Activated T-cell treated with anti-CD3 and anti-CD28 coated beads, Interleukin-2, amount 50 U/mL, for 24 hours (primary cell): ENCODE data around the gene MYRIP.
"Not testable (repeated sequence)": the region's sequence is repeated elsewhere in the genome, so short reads cannot be mapped to it uniquely, and the experiment has no call there.

Experiments used
- DNase-seq: peaks from one replicate; pipeline ENCODE4 v3.0.0-alpha.2; 2020
- H3K27ac Mint-ChIP-seq: 2 replicates; pipeline ENCODE4 v1.8.0; 2020; ENCODE audit warnings: mild to moderate bottlenecking, mixed read lengths
- H3K27me3 Mint-ChIP-seq: 2 replicates; pipeline ENCODE4 v1.8.0; 2020; ENCODE audit warnings: mixed read lengths
- H3K36me3 Mint-ChIP-seq: 2 replicates; pipeline ENCODE4 v1.8.0; 2020; ENCODE audit warnings: low read depth, mixed read lengths
- H3K4me1 Mint-ChIP-seq: 2 replicates; pipeline ENCODE4 v1.8.0; 2020; ENCODE audit warnings: low read depth, mixed read lengths
- H3K4me3 Mint-ChIP-seq: 2 replicates; pipeline ENCODE4 v1.8.0; 2020; ENCODE audit warnings: mild to moderate bottlenecking, moderate library complexity, mixed read lengths
- H3K9me3 Mint-ChIP-seq: 2 replicates; pipeline ENCODE4 v1.8.0; 2020; ENCODE audit warnings: mixed read lengths

The MYRIP gene

DNA sequence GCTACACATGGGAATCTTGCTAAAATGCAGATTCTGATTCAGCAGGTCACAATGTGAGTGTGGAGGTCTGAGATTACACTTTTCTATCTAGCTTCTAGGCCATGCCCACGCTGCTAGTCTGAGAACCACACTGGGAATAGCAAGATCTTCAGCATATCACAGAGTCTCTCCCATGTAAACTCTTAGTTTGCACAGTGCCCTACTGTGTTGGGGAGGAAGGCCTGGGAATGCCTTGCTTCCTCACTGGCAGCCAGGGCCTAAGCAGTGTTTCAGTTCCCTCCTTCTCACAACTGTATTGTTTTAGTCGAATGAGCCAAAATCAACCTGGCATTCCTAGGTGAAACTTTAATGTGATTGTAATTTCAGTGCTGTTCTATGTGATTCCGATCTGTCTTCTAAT, 320.1 kb downstream of the MYRIP start:
- no peak for DNase-seq
- Mint-ChIP-seq H3K27me3 (peaks cover 12% of the 10 kb centered on the region), H3K4me3 (no peak overlapping the region), H3K9me3 (peaks cover 11% of the 10 kb centered on the region), H3K4me1 (no peaks in the 10 kb centered on the region), H3K27ac (no peak overlapping the region), H3K36me3 (no peaks in the 10 kb centered on the region)

- no peak overlapping the region for H3K27ac Mint-ChIP-seq
- no peaks in the 10 kb centered on the region for H3K36me3 Mint-ChIP-seq
- DNase-seq, result no peak
- no peak overlapping the region for H3K4me3 Mint-ChIP-seq
- H3K4me1 Mint-ChIP-seq, result no peaks in the 10 kb centered on the region
- peaks cover 12% of the 10 kb centered on the region for H3K27me3 Mint-ChIP-seq
- H3K9me3 Mint-ChIP-seq, result peaks cover 11% of the 10 kb centered on the region
These were observed 320.6 kb downstream of the MYRIP start for GRCh38 chr3:40129981-40130380.

- Mint-ChIP-seq H3K27ac (no peak overlapping the region), H3K27me3 (peaks cover 13% of the 10 kb centered on the region), H3K9me3 (peaks cover 11% of the 10 kb centered on the region), H3K4me3 (no peak overlapping the region), H3K4me1 (no peaks in the 10 kb centered on the region), H3K36me3 (no peaks in the 10 kb centered on the region)
- no peak for DNase-seq
These were observed 321.3 kb downstream of the MYRIP start for GRCh38 chr3:40130721-40131120.

- H3K4me1 Mint-ChIP-seq, DNase-seq, H3K36me3 Mint-ChIP-seq, H3K27ac Mint-ChIP-seq, H3K4me3 Mint-ChIP-seq: not testable (repeated sequence)
- H3K9me3 Mint-ChIP-seq, result peaks cover 14% of the 10 kb centered on the region
- H3K27me3 Mint-ChIP-seq, result peaks cover 15% of the 10 kb centered on the region
These were observed 324.6 kb downstream of the MYRIP start for GRCh38 chr3:40133886-40134575.

DNA sequence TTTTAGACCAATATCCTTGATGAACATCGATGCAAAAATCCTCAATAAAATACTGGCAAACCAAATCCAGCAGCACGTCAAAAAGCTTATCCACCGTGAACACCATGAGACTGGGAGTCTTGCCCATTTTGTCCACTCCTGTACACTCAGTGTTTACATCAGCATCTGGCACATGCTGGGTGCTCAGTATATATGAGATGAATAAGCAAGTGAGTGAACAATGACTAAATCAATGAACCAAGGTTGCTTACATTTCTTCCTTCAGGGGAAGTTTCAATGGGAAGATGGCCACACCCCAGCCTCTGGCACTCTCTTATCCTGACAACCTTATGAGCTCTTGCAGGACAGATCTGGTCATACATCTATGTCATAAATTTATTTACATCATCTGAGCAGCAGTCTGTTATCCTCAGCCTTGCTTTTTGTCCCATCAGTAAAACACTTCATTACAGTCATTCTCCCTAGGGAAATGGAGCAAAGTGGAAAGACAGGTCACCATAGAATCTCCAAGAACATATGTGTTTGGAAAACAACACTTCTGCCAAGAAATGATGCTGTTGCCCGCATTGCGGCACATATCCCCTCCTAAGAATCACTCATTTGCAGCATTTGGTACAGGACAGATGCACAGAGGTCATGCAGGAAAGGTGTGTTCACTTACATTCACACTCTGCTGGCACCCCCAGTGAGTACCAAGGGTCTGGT, 328.3 kb downstream of the MYRIP start:
- no peak overlapping the region for H3K4me3 Mint-ChIP-seq
- H3K36me3 Mint-ChIP-seq, result no peaks in the 10 kb centered on the region

DNA sequence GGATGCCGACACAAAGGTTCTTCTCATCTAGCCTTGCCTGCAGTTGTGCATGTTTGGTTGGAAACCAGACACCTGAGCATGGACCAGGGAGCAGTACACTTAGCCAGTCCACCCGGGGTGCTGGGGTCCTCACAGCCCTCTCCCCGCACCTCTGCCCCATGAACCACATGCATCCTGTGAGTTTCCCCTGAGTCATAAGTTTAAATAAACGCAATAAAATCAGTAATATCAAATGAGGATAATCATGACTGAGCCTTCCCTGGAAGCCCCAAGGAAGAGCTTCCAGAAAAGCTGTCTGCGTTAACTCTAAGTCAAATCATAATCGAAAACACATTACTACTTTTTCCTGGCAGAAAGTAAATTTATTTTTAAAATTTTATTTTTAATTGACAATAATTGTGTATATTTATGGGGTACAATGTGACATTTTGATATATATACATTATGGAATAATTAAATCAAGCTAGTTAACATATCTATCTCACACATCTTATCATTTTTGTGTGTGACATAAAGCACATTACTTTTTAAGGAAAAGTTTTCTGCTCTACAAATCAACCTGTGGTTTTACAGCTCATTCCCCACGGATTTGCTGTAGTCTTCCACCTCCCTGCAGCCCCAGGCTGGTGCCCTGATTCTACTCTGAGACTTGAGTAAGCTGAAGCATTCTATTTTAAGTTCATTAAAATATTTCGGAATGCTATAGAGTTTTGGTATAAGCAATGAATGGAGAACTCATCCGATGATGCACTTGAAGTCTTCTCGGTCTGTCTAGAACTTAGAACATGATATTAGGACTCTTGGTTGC, 334.1 kb downstream of the MYRIP start:
- Mint-ChIP-seq H3K9me3 (peaks cover 6% of the 10 kb centered on the region), H3K36me3 (no peaks in the 10 kb centered on the region), H3K4me3 (no peak overlapping the region), H3K4me1 (no peaks in the 10 kb centered on the region), H3K27ac (no peak overlapping the region), H3K27me3 (peaks cover 15% of the 10 kb centered on the region)
- DNase-seq, result no peak

More for the DNA sequence above, 328.3 kb downstream of the MYRIP start:
- H3K27me3 Mint-ChIP-seq, result peaks cover 12% of the 10 kb centered on the region
- no peaks in the 10 kb centered on the region for H3K4me1 Mint-ChIP-seq
- peaks cover 21% of the 10 kb centered on the region for H3K9me3 Mint-ChIP-seq
- DNase-seq, result no peak
- no peak overlapping the region for H3K27ac Mint-ChIP-seq

- no peaks in the 10 kb centered on the region for H3K36me3 Mint-ChIP-seq
- H3K4me3 Mint-ChIP-seq, result no peak overlapping the region
- DNase-seq, result no peak
- H3K27me3 Mint-ChIP-seq, result peaks cover 15% of the 10 kb centered on the region
- no peak overlapping the region for H3K27ac Mint-ChIP-seq
- no peaks in the 10 kb centered on the region for H3K9me3 Mint-ChIP-seq
- H3K4me1 Mint-ChIP-seq, result no peaks in the 10 kb centered on the region
These were observed 339.4 kb downstream of the MYRIP start for GRCh38 chr3:40148827-40149226.

DNA sequence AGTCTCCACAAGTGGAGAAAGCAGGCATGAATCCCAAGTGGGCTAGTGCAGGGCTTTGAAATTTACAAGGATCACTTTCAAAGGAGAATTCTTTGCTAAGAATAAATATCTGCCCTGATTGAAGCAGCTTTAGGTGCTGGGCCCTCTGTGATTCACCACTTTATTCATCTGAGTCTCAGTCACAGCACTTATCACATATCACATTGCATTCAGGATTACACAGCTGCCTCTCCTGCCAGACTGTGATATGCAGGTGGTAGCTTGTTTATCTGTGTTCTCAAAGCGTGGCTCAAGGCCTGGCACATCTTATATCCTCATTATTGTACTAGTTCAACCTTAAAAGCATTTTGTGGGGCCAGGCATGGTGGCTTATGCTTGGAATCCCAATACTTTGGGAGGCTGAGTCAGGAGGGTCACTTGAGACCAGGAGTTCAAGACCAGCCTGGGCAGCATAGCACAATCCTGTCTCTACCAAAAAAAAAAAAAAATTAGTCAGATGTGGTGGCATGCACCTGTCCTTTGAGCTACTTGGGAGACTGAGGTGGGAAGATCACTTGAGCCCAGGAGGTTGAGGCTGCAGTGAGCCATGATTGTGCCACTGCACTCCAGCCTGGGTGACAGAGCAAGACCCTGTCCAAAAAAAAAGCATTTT, 343.2 kb downstream of the MYRIP start:
- Mint-ChIP-seq H3K27me3 (no peaks in the 10 kb centered on the region), H3K4me3 (no peak overlapping the region), H3K4me1 (no peaks in the 10 kb centered on the region), H3K36me3 (no peaks in the 10 kb centered on the region), H3K9me3 (no peaks in the 10 kb centered on the region), H3K27ac (no peak overlapping the region)
- DNase-seq, result no peak

DNA sequence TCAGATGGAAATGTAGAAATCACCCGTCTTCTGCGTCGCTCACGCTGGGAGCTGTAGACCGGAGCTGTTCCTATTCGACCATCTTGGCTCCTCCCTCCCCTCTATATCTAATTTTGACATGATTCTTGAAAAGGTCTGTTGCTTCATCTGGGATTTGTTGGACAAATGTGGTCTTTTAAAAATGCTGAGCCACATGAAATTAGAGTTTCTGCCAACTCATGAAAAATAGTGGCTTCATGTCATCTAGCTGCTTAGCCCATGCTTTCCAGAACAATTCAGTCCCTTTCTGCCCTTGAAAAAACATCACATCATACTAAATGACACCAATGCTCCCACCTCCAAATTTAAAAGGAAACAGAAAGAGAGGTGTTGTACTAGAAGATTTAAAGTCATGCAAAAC, 351.5 kb downstream of the MYRIP start:
- H3K4me3 Mint-ChIP-seq, result no peak overlapping the region
- no peaks in the 10 kb centered on the region for H3K36me3 Mint-ChIP-seq
- H3K27ac Mint-ChIP-seq, result no peak overlapping the region
- no peaks in the 10 kb centered on the region for H3K4me1 Mint-ChIP-seq
- H3K9me3 Mint-ChIP-seq, result peaks cover 15% of the 10 kb centered on the region
- DNase-seq, result no peak
- peaks cover 5% of the 10 kb centered on the region for H3K27me3 Mint-ChIP-seq

GRCh38 chr3:40162616-40163015, 353.2 kb downstream of the MYRIP start:
- H3K4me1 Mint-ChIP-seq, result no peaks in the 10 kb centered on the region
- H3K27ac Mint-ChIP-seq, result no peak overlapping the region
- no peaks in the 10 kb centered on the region for H3K36me3 Mint-ChIP-seq
- H3K4me3 Mint-ChIP-seq, result no peak overlapping the region
- no peak for DNase-seq
- H3K9me3 Mint-ChIP-seq, result peaks cover 15% of the 10 kb centered on the region
- peaks cover 5% of the 10 kb centered on the region for H3K27me3 Mint-ChIP-seq

DNA sequence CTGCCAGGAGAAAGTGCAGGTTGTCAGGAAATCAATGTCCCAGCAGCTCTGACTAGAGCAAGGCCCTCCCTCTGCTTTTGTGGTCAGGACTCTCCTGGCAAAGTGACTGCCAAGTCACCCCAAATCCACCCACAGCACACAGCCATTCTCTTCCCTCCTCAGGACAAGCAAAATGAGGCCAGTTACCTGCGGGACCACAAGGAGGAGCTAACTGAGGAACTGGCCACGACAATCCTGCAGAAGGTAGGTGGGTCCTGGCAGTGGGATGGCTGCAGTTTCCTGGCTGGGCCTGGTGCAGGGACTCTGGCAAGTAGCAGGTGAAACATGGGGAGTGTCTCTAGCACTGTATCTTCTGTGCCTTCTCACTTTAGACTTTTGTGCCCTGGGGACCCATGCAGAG, 357.6 kb downstream of the MYRIP start:
- no peaks in the 10 kb centered on the region for H3K9me3 Mint-ChIP-seq
- no peak for DNase-seq
- H3K4me3 Mint-ChIP-seq, result no peak overlapping the region
- peaks cover 2% of the 10 kb centered on the region for H3K4me1 Mint-ChIP-seq
- H3K27ac Mint-ChIP-seq, result no peak overlapping the region
- H3K27me3 Mint-ChIP-seq, result peaks cover 2% of the 10 kb centered on the region
- H3K36me3 Mint-ChIP-seq, result no peaks in the 10 kb centered on the region

- Mint-ChIP-seq H3K27ac (no peak overlapping the region), H3K9me3 (no peaks in the 10 kb centered on the region)
These were observed 358.5 kb downstream of the MYRIP start for GRCh38 chr3:40167958-40168357.

GRCh38 chr3:40169983-40170382, 360.6 kb downstream of the MYRIP start:
- H3K4me3 Mint-ChIP-seq, result no peak overlapping the region
- no peaks in the 10 kb centered on the region for H3K9me3 Mint-ChIP-seq
- no peaks in the 10 kb centered on the region for H3K36me3 Mint-ChIP-seq
- H3K27ac Mint-ChIP-seq, result no peak overlapping the region
- no peaks in the 10 kb centered on the region for H3K27me3 Mint-ChIP-seq
- DNase-seq, result no peak
- peaks cover 2% of the 10 kb centered on the region for H3K4me1 Mint-ChIP-seq

More at GRCh38 chr3:40167958-40168357, 358.5 kb downstream of the MYRIP start:
- DNase-seq, result no peak
- Mint-ChIP-seq H3K4me1 (peaks cover 2% of the 10 kb centered on the region), H3K36me3 (no peaks in the 10 kb centered on the region), H3K27me3 (peaks cover 2% of the 10 kb centered on the region), H3K4me3 (no peak overlapping the region)

DNA sequence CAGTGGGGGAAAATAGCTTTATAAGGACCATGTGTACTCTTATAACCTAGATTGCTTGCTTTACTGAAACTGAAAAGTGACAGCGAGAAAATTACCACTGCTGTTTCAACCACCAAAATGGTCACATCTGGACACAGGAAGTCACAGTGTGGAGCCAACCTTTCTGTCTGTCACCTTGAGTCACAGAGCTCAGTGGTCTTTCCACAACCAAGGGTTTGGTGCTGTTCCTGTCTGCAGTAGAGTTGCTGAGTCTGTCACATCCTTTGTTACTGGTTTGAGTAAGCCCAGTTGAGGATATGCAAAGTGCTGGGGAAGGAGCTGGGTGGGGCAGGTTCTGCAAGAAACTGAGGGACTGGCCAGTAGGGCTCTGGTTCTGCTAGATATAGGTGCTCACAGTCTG, 361.0 kb downstream of the MYRIP start:
- no peak for DNase-seq
- no peak overlapping the region for H3K27ac Mint-ChIP-seq
- H3K36me3 Mint-ChIP-seq, result no peaks in the 10 kb centered on the region

More for the DNA sequence above, 361.0 kb downstream of the MYRIP start:
- Mint-ChIP-seq H3K4me1 (peaks cover 2% of the 10 kb centered on the region), H3K27me3 (no peaks in the 10 kb centered on the region), H3K4me3 (no peak overlapping the region), H3K9me3 (no peaks in the 10 kb centered on the region)
